SK-N-SH (cell line): Measurements from ENCODE around the gene RAC3.

ENCODE experiments used
- EP300 ChIP-seq, 2 experiments: IDR thresholded peaks; 2 replicates each; pipeline versions ENCODE4 v1.4.0 to v1.6.1; 2012; ENCODE audit warnings: borderline replicate concordance in 1 of 2, low read depth in 1 of 2, low read length in 1 of 2
- TCF12 ChIP-seq: IDR thresholded peaks from 2 replicates; pipeline ENCODE4 v1.4.0; 2012
- TF ChIP-seq, protein P1 (sequence below): fragments of 200-600 bp; sonication (generic); IDR thresholded peaks from 2 replicates; pipeline ENCODE4 v1.6.1; 2017; ENCODE audit warnings: antibody characterized with exemption, mild to moderate bottlenecking, moderate library complexity

DNA sequence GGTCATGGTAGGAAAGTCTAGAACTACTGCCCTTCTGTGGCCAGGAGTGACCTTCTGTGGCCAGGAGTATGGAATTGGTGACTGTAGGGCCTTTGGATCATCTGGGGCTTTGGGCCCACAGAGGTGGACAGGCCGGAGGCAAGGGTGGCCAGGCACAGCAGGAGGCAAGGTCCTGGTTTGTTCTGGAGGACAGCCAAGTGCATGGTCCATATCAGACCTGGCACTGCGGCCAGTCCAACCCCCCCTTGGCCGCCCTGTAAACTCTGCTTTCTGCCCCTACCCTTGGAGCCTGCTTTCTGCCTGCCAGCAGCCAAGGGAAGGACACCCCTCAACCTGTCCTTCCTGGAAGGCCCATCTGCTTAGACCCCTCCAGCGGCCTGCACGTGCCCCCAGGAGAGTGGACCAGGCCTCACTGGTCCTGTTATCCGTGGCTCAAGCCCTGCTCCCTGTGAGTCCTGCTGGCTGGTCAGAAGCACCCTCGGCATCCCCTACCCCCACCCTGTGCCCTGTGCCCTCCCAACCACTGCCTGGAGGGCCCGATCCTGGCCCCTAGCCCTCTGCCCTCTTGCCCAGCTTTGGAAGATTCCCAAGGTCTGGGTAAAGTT is 8.3 kb downstream of the RAC3 start:
- TF ChIP-seq, protein P1, sequence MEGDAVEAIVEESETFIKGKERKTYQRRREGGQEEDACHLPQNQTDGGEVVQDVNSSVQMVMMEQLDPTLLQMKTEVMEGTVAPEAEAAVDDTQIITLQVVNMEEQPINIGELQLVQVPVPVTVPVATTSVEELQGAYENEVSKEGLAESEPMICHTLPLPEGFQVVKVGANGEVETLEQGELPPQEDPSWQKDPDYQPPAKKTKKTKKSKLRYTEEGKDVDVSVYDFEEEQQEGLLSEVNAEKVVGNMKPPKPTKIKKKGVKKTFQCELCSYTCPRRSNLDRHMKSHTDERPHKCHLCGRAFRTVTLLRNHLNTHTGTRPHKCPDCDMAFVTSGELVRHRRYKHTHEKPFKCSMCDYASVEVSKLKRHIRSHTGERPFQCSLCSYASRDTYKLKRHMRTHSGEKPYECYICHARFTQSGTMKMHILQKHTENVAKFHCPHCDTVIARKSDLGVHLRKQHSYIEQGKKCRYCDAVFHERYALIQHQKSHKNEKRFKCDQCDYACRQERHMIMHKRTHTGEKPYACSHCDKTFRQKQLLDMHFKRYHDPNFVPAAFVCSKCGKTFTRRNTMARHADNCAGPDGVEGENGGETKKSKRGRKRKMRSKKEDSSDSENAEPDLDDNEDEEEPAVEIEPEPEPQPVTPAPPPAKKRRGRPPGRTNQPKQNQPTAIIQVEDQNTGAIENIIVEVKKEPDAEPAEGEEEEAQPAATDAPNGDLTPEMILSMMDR = no peak
- TF ChIP-seq EP300 (IDR thresholded peaks at IDR 0.05; ENCODE audit: borderline replicate concordance in 1 of 2, low read depth in 1 of 2, low read length in 1 of 2) (no peak), TCF12 (no peak)
